Measurements from ENCODE around the gene P2RX1.

Gene P2RX1

GRCh38 chr17:3915995-3916696 lies at the start of gene P2RX1:
Gene P2RX1 (minus strand): TSS chr17:3916465. CDS start chr17:3916225, 240 bp downstream.
- DNase-seq: no peak

- no peak for DNase-seq
Observed at GRCh38 chr17:3965118-3965800, 49.0 kb upstream of the P2RX1 start.

GRCh38 chr17:3964203-3965117 lies 48.2 kb upstream of the P2RX1 start, which contains the start of gene ATP2A3:
Gene ATP2A3 (minus strand): TSS chr17:3964437. CDS start chr17:3964291, 146 bp downstream.
- DNase-seq: no peak

- no peak for DNase-seq
Observed at GRCh38 chr17:3963237-3964201, 47.3 kb upstream of the P2RX1 start.

GRCh38 chr17:3962965-3963236 lies 46.6 kb upstream of the P2RX1 start:
- DNase-seq: no peak

- DNase-seq: no peak
Observed at GRCh38 chr17:3962217-3962964, 46.1 kb upstream of the P2RX1 start.

- DNase-seq: no peak
Observed at GRCh38 chr17:3961564-3962047, 45.3 kb upstream of the P2RX1 start.

GRCh38 chr17:3960764-3961163 lies 44.5 kb upstream of the P2RX1 start:
- no peak for DNase-seq

GRCh38 chr17:3959921-3960601 lies 43.8 kb upstream of the P2RX1 start:
- no peak for DNase-seq

- DNase-seq: no peak
Observed at GRCh38 chr17:3959295-3959899, 43.1 kb upstream of the P2RX1 start.

- no peak for DNase-seq
Observed at GRCh38 chr17:3957735-3958599, 41.7 kb upstream of the P2RX1 start.

- no peak for DNase-seq
Observed at GRCh38 chr17:3956983-3957382, 40.7 kb upstream of the P2RX1 start.

GRCh38 chr17:3956327-3956957 lies 40.2 kb upstream of the P2RX1 start:
- no peak for DNase-seq

- no peak for DNase-seq
Observed at GRCh38 chr17:3955673-3955988, 39.4 kb upstream of the P2RX1 start.

- no peak for DNase-seq
Observed at GRCh38 chr17:3954976-3955672, 38.9 kb upstream of the P2RX1 start.

GRCh38 chr17:3954086-3954485 lies 37.8 kb upstream of the P2RX1 start:
- DNase-seq: no peak

GRCh38 chr17:3953542-3953941 lies 37.3 kb upstream of the P2RX1 start:
- no peak for DNase-seq

GRCh38 chr17:3952186-3952585 lies 35.9 kb upstream of the P2RX1 start:
- DNase-seq: no peak
